Activated T-cell treated with anti-CD3 and anti-CD28 coated beads for 48 hours (primary cell): ENCODE measurements around the gene JUN.
A peak's percentile ranks its signal among the peaks of the same experiment; 100 is the strongest.

ENCODE experiments used
- DNase-seq: peaks from one replicate; pipeline ENCODE4 v3.0.0-alpha.2; 2020; ENCODE audit warnings: low read depth

The JUN gene

DNA sequence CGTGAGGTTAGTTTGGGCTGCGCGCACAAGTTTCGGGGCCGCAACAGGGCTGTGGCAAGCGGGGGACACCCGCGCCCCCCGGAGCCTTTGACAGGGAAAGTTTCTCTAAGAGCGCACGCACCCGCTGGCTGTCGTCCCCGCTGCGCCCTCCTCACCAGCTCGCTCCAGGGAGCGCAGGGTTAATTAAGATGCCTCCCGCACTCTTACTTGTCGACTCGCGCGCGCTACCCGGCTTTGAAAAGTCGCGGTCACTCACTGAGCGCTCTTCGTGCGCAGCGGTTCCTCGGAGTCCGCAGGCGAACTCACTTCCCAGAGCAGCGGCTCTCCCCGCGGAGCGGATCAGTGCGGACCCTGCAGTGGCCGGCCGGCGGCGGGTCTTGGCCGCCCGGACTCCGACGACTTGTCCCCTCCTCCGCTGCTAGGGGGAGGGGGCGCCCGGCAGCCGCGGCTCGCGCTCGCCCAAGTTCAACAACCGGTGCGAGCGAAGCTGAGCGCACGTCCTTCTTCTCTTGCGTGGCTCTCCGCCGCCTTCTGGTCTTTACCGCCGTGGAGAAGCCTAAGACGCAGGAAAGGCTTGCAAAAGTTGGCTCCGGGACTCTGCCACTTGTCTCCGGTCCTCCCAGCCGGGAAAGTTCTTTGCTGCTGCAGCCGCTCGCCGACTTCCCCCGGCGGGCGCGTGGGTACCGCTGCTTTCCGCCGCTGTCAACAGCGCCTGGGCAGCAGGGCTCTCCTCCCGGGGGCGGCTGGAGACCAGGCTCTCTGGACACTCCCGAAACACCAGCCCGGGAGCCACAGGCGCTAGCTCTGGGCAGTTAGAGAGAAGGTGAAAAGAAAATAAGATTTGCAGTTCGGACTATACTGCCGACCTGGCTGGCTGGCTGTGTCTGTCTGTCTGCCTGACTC lies 506 bp downstream of the JUN start:
- peak; percentile 34 for DNase-seq

DNA sequence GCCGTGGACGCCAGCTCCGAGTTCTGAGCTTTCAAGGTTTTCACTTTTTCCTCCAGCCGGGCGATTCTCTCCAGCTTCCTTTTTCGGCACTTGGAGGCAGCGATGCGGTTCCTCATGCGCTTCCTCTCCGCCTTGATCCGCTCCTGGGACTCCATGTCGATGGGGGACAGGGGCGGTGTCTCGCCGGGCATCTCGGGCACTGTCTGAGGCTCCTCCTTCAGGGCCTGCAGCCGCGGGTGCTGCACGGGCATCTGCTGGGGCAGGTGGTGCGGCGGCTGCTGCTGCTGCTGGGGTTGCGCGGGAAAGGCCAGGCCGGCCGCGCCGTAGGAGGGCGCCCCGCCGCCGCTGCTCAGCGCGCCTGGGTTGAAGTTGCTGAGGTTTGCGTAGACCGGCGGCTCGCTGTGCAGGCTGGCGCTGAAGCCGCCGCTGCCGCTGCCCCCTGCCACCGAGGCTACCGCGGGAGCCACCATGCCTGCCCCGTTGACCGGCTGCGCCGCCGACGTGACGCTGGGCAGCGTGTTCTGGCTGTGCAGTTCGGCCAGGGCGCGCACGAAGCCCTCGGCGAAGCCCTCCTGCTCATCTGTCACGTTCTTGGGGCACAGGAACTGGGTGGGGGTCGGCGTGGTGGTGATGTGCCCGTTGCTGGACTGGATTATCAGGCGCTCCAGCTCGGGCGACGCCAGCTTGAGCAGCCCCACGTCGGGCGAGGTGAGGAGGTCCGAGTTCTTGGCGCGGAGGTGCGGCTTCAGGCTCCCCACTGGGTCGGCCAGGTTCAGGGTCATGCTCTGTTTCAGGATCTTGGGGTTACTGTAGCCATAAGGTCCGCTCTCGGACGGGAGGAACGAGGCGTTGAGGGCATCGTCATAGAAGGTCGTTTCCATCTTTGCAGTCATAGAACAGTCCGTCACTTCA lies 1.4 kb downstream of the JUN start:
- peak; percentile 64 for DNase-seq

GRCh38 chr1:58781541-58782177 lies 2.2 kb downstream of the JUN start:
- peak; percentile 35 for DNase-seq

- DNase-seq, result no peak
Observed at GRCh38 chr1:58780836-58781452, 2.9 kb downstream of the JUN start.

DNA sequence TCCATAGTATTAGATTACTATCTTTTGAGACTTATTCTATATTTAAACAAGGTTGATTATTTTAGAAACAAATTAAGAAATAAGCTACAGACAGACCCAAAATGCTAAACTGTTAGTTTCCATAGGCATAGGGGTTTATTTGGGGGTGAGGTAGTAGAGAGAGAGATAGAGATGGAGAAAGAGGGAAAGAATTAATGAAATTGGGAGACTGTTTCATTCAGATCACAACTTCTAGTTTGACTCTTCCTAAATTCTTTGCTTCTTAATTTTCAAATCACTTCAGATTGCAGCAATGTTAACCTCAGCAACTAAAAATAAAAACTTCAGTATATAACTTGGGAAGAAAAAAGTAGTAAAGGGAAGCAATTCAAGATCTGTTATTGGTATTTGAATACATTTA lies 3.4 kb downstream of the JUN start:
- DNase-seq, result no peak

DNA sequence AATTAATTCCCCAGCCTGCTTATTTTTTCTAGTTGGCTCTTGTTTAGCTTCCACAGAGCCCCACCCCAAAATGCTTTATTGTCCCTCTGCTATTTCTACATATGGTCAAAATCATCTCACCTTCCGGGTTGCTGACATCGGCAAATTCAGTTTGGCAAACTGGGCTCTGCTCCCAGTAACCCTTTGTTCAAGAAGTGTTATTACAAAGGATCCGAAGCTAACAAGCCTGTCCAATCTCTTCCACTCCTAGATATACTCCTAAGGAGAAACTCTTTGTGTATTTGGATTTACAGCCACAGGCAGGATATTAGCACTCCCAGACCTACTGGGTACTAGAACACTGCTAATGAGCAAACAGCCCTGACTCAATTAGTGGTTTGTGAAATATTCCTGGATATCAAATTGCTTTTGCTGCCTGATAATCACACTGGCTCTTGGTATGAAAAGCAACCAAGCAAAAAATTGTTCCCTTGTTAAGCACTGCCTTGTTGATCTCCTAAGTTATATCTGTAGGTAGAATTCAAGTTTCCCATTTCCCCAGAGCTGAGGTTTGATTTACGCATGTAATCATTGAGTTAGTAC lies 4.0 kb downstream of the JUN start:
- DNase-seq, result no peak

DNA sequence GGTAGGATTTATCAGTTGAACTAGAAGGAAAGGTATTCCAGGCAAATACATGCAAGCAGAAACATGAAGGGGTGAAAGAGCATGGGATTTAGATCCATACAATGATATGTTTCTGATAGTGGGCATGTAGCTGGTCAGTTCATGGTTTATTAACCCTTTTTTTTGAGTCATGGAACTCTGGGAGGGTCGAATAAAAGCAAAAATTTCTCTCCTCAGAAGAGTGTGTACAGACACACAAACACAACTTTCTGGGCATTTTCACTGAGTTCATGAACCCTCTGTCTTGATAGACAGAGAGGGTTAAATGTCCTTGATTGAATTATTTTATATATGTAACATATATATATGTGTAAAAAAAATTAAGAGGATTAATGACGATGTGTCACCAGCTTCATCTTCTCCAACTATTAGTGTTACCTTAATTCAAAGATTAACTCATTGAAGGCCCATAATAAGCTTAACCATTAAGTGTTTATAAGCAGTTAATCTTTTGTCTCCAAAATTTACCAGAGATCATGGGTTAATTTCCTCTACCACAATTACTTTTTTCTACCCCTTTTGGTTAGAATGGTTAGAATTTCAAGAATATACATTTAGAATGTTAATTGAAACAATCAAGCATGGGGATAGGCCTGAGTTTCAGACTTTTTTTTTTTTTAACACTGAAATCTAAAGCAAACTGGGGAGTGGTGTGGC lies 4.6 kb downstream of the JUN start:
- no peak for DNase-seq

GRCh38 chr1:58778385-58779000 lies 5.4 kb downstream of the JUN start:
- no peak for DNase-seq

DNA sequence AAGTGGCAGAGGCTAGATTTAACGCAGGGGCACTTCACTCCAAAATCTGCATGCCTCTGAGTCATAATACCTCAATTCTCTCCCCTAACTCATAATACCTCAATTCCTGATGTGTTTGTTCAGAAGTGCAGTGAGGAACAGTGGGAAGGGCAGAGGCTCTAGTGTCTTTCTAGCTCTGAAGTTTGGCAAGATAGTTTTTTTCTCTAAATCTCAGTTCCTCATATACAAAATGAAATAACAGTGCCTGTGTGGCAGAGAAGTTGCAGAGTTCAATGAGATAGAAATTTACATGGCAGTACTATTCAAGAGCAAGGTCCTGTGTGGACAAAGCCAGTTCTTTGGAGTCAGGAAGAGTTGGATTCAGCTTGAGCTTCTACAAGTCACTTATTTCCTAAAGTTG lies 9.8 kb downstream of the JUN start:
- DNase-seq, result no peak

- no peak for DNase-seq
Observed at GRCh38 chr1:58773406-58773840, 10.4 kb downstream of the JUN start.

DNA sequence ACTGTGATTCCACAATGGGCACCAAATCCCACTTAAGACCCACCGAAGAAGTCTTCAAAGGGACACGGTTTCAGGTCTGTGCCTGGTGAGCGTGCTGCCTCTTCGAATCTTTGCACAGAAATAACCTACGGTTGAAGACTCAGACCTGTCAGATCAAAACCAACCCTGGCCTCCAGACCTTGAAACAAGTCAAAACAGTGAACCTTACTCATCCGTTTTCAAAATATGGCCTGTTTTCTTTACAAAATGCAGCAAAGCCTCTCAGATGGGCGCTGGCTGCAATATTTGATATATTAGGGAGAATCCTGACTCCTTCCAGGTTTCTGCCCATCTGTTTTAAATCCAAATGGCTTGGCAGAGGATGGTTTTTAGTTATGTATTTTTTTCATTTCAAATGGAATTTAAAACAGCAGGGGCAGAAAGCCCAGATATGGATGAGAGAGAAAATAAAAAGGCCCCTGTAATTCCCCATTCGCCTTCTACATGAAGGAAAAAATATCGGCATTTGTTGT lies 14.0 kb downstream of the JUN start:
- DNase-seq, result no peak

DNA sequence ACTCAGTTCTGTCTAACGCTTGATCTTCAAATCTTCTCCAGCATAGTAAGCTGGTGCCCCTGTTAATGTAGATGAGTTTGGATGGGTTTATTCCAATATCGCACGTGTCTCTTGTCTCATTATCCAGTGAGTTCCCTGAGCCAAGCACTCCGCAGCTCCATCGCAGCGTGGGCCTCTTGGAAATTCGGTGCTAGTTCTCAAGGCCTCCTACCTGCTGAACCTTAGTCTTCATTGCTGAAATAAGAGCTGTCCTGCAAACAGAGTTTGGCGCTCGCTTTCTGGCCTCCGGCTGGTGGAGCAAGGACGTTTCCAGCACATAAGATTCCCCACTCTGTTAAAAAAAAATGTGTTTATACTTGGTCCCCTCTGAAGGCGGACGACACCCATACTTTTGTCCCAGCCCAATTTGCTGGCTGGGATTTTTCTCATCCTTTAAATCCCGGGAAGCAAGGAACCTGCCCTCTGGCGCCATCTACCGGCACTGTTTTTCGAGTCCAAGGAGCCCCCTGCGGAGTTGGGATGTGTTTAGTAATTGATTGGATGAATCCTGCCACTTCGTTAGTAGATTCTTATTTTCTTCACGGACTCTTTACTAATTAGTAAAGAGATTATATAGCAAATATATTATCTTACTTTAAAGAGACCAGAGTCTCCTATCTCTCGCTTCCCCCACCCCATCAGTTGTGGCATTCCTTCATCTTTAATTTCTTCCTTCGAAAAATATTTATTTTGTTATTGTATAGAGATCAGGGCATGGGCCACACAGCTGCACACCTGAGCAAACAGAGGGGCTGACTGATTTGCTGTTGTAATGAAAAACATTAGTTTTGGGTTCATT lies 14.7 kb downstream of the JUN start:
- DNase-seq, result peak; percentile 24

GRCh38 chr1:58768191-58768731 lies 15.6 kb downstream of the JUN start:
- DNase-seq, result no peak

DNA sequence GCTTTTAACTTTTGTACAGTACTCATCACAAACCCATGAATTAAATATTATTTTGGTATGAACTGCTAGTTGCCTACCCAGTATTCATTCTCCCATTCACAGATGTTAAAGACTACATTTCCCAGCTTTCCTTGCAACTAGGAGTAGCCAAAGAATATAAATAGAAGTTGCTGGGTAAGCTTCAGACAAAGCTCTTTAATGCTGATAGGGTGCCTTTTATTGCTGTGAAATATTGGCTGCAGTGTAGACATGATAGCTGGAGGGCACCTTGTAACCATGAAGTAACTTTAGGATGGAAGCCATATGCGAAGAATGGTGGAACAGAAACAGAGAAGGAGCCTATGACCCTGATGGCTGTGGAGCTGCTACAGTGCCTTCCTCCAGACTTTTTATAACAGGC lies 16.7 kb downstream of the JUN start:
- no peak for DNase-seq

DNA sequence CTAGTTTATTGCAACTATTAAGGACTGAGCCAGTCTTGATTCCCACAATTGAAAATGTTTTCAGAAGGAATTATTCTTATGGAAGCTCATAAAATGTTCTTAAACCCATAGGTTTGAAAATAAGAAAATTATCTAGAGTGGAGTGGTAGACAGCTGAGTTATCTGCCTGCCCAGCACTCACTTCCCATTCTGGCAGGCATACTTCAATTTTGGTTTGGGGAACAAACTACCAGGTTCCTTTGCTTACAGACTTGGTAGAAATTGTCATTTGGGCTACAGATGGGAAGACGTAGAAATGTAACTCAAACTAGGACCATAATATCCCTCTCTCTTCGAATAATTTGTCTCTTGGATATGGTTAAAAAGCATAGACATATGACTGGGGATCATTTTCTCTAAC lies 18.4 kb downstream of the JUN start:
- no peak for DNase-seq

DNA sequence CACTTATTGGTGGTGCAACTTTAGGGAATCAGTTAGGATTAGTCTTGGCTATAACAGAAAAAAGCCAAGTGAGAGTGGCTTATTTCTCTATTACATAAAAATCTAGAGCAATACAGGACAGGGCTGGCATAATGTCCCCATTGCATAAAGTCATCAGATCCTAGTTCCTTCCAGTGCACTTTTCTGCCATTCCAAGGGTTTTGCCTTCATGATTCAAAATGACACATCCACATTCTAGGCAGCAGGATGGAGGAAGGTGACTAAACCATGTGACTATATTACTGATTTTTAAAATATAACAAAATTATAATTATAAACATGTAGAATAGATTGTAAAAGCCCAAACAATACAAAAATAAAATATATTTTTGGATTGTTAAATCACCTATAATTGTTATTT lies 18.8 kb downstream of the JUN start:
- DNase-seq, result no peak

DNA sequence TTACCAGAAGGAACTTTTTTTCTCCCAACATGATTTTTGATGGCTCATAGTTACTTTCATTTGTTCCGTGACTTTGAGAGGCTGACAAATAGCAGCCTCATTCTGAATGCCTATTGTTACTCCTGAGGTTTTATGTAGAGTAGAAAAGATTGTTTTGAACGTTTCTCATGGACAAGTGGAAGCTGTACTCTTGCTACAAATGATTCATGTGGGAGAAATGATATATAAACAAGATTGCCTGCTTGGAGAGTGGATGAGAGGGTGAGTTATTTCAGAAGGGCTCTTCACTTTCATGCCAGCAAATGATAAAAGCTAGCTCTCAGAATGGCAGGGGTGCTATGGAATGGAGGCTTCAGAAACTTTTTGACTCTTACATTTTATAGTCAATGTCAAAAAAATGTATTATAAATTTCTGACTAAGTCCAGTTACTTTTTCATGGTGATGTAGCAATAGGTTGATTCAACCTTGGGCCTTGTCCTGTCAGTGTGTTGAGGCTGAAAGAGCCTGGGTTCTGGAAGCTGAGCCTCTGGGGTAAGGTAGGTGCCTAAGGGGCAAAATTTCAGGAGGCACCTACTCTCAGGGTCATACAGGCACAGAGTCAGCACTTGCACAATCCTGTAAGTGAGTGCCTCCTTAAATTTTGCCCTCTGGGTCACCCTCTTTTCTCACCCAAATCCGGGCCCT lies 19.4 kb downstream of the JUN start:
- no peak for DNase-seq

- DNase-seq, result no peak
Observed at GRCh38 chr1:58763214-58763613, 20.6 kb downstream of the JUN start.

DNA sequence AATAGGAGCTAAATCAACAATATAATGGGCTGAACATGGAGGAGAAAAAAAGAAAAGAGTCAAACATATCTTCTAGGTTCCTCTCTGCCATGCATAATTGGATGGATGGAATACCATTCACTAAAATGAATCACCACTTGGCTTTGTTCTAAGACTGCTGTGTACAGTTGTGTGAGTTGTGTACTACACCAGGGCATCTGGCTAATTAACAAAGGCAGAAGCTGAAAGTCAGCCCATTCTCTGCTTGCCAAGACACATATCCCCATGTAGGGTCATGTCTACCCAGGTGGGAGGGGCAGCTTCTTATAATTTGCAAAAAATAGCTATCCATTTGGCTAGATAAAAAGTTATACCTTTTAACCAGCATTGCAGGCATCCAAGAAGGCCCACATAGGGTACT lies 21.0 kb downstream of the JUN start:
- DNase-seq, result no peak
